Vagina (tissue), 2 donors: Measurements from ENCODE around the gene SERINC3. TPM values are rescaled to one million over a fixed set of nuclear protein-coding genes. Genes with fewer than 3 reads are reported as not detected.

ENCODE experiments used
- DNase-seq, 2 donors: peaks; one replicate each; pipeline ENCODE4 v3.0.0-alpha.2; 2017; ENCODE audit errors: extremely low spot score in 2 of 2
- H3K27ac ChIP-seq: fragments of 200-600 bp; sonication (generic); one replicate; pipeline ENCODE4 v1.5.1; 2019
- H3K27me3 ChIP-seq: fragments of 200-600 bp; sonication (generic); one replicate; pipeline ENCODE4 v1.5.1; 2019
- H3K36me3 ChIP-seq, 2 donors: fragments of 200-600 bp; sonication (generic); one replicate each; pipeline ENCODE4 v1.5.1; 2017 to 2019
- H3K4me1 ChIP-seq: fragments of 200-600 bp; sonication (generic); one replicate; pipeline ENCODE4 v1.5.1; 2019
- H3K4me3 ChIP-seq, 2 donors: fragments of 200-600 bp; sonication (generic); 1 replicate in 1 of 2; 2 replicates in 1 of 2; pipeline ENCODE4 v1.5.1; 2016 to 2019
- H3K9me3 ChIP-seq: fragments of 200-600 bp; sonication (generic); one replicate; pipeline ENCODE4 v1.5.1; 2019
- CTCF ChIP-seq, 3 experiments: fragments of 450-650 bp in 2 of 3; fragments of 200-600 bp in 1 of 3; sonication (generic) in 1 of 3; IDR thresholded peaks; one replicate each; pipeline ENCODE4 v1.5.1; 2017 to 2019; ENCODE audit warnings: antibody characterized with exemption in 3 of 3, mild to moderate bottlenecking in 2 of 3, moderate library complexity in 2 of 3
- POLR2A ChIP-seq, 2 donors: fragments of 450-650 bp; IDR thresholded peaks; one replicate each; pipeline ENCODE4 v1.6.1; 2017; ENCODE audit warnings: antibody characterized with exemption in 2 of 2, mild to moderate bottlenecking in 2 of 2, moderate library complexity in 2 of 2
- POLR2AphosphoS5 ChIP-seq, 2 donors: sonication (generic); formaldehyde crosslinking; IDR thresholded peaks; one replicate each; pipeline ENCODE4 v1.9.0; 2017; ENCODE audit warnings: antibody characterized with exemption in 2 of 2, mild to moderate bottlenecking in 2 of 2, low read depth in 1 of 2; ENCODE audit not compliant: insufficient read depth in 1 of 2
- intact Hi-C: fragments of 100-400 bp; cut with DNase I; formaldehyde crosslinking; loops from one replicate; pipeline ENCODE4 v1.15.1; 2023
- total RNA-seq: library from RNA; depleted of rRNA; stranded (reverse); fragments of >200 nt; gene quantifications from one replicate; pipeline ENCODE4 v1.2.3, GENCODE V29; 2016

The SERINC3 gene
- total RNA-seq, 1 donor from 2014 or later: 77.3 TPM

- no peak for TF ChIP-seq POLR2AphosphoS5 (IDR thresholded peaks at IDR 0.05; ENCODE audit: insufficient read depth in 1 of 2, low read depth in 1 of 2)
- TF ChIP-seq CTCF (IDR thresholded peaks at IDR 0.05): no peak
- no peak for TF ChIP-seq POLR2A (IDR thresholded peaks at IDR 0.05)
- intact Hi-C loops: loop anchor here (10.0 kb wide), 1 partner anchor 135 kb away; no protein-coding TSS in a partner anchor
Measured at GRCh38 chr20:44479643-44480042, 42.2 kb downstream of the SERINC3 start.

GRCh38 chr20:44478206-44478605 is 43.7 kb downstream of the SERINC3 start:
- no peaks in the 10 kb centered on the region for H3K27me3 ChIP-seq
- no peak overlapping the region for H3K4me3 ChIP-seq
- no peak for DNase-seq
- intact Hi-C loops: loop anchor here (10.0 kb wide), 1 partner anchor 137 kb away; no protein-coding TSS in a partner anchor
- TF ChIP-seq CTCF (IDR thresholded peaks at IDR 0.05) (no peak), POLR2A (IDR thresholded peaks at IDR 0.05) (no peak), POLR2AphosphoS5 (IDR thresholded peaks at IDR 0.05; ENCODE audit: insufficient read depth in 1 of 2, low read depth in 1 of 2) (no peak)
- H3K9me3 ChIP-seq: no peaks in the 10 kb centered on the region
- H3K36me3 ChIP-seq: peaks cover 0 to 27% of the 10 kb centered on the region in 2 donors
- peaks cover 20% of the 10 kb centered on the region for H3K4me1 ChIP-seq
- peak overlapping the region; percentile 37 for H3K27ac ChIP-seq

More at GRCh38 chr20:44479643-44480042, 42.2 kb downstream of the SERINC3 start:
- Histone ChIP-seq H3K27ac (no peak overlapping the region), H3K27me3 (no peaks in the 10 kb centered on the region), H3K4me1 (peaks cover 20% of the 10 kb centered on the region), H3K9me3 (no peaks in the 10 kb centered on the region), H3K36me3 (peaks cover 0 to 40% of the 10 kb centered on the region in 2 donors), H3K4me3 (no peak overlapping the region)
- DNase-seq: no peak

- Histone ChIP-seq H3K9me3 (no peaks in the 10 kb centered on the region), H3K4me1 (peaks cover 20% of the 10 kb centered on the region), H3K27me3 (no peaks in the 10 kb centered on the region), H3K4me3 (peak overlapping the region in 1 of 2 donors; percentile 91), H3K36me3 (peaks cover 0 to 20% of the 10 kb centered on the region in 2 donors), H3K27ac (peak overlapping the region; percentile 96)
- intact Hi-C loops: loop anchor here (10.0 kb wide), 1 partner anchor 138 kb away; no protein-coding TSS in a partner anchor
- TF ChIP-seq POLR2A (IDR thresholded peaks at IDR 0.05) (no peak), POLR2AphosphoS5 (IDR thresholded peaks at IDR 0.05; ENCODE audit: insufficient read depth in 1 of 2, low read depth in 1 of 2) (no peak), CTCF (IDR thresholded peaks at IDR 0.05) (no peak)
- no peak for DNase-seq
Measured at GRCh38 chr20:44477151-44477550, 44.7 kb downstream of the SERINC3 start.

GRCh38 chr20:44475694-44476560 is 45.9 kb downstream of the SERINC3 start, which contains the start of gene TTPAL:
Gene TTPAL (plus strand): TSS chr20:44475874. CDS start chr20:44480000, 4,126 bp downstream.
- H3K9me3 ChIP-seq: no peaks in the 10 kb centered on the region
- peak; percentile 98 to 100 for TF ChIP-seq POLR2A (IDR thresholded peaks at IDR 0.05)
- TF ChIP-seq POLR2AphosphoS5 (IDR thresholded peaks at IDR 0.05; ENCODE audit: insufficient read depth in 1 of 2, low read depth in 1 of 2): peak; percentile 92 to 100
- peak in 2 of 3 experiments; percentile 46 to 56 for TF ChIP-seq CTCF (IDR thresholded peaks at IDR 0.05)
- DNase-seq: no peak
- H3K4me3 ChIP-seq: peak within 1 kb of the TSS; percentile 69 to 91
- no peaks in the 10 kb centered on the region for H3K27me3 ChIP-seq
- intact Hi-C loops: loop anchor here (10.0 kb wide), 1 partner anchor 139 kb away; no protein-coding TSS in a partner anchor
- H3K36me3 ChIP-seq: peaks cover 0 to 13% of the 10 kb centered on the region in 2 donors
- peaks cover 20% of the 10 kb centered on the region for H3K4me1 ChIP-seq
- H3K27ac ChIP-seq: peak within 1 kb of the TSS; percentile 96
